GM04504 (cell line): ENCODE results near the gene MISP.

Experiments
- DNase-seq: peaks from one replicate; pipeline ENCODE4 v3.0.0-alpha.2; 2012; ENCODE audit warnings: low read depth

MISP gene

DNA sequence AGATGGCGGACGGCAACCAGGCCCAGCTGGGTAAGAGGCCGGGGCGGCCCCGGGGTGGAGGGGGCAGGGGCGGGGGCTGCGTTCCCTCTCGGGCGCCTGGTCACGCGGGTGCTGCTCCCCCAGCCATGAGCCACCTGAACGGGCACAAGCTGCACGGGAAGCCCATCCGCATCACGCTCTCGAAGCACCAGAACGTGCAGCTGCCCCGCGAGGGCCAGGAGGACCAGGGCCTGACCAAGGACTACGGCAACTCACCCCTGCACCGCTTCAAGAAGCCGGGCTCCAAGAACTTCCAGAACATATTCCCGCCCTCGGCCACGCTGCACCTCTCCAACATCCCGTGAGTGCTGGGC, 57.5 kb downstream of the MISP start:
- DNase-seq = no peak

- DNase-seq = no peak
Observed at GRCh38 chr19:810077-810855, 59.4 kb downstream of the MISP start.

GRCh38 chr19:810883-811489, 60.1 kb downstream of the MISP start:
- no peak for DNase-seq

DNA sequence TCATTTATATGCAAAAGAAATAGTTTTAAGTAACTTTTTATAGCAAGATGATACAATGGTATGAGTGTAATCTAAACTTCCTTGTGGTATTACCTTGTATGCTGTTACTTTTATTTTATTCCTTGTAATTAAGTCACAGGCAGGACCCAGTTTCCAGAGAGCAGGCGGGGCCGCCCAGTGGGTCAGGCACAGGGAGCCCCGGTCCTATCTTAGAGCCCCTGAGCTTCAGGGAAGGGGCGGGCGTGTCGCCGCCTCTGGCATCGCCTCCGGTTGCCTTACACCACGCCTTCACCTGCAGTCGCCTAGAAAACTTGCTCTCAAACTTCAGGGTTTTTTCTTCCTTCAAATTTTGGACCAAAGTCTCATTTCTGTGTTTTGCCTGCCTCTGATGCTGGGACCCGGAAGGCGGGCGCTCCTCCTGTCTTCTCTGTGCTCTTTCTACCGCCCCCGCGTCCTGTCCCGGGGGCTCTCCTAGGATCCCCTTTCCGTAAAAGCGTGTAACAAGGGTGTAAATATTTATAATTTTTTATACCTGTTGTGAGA, 60.7 kb downstream of the MISP start:
- DNase-seq = no peak

DNA sequence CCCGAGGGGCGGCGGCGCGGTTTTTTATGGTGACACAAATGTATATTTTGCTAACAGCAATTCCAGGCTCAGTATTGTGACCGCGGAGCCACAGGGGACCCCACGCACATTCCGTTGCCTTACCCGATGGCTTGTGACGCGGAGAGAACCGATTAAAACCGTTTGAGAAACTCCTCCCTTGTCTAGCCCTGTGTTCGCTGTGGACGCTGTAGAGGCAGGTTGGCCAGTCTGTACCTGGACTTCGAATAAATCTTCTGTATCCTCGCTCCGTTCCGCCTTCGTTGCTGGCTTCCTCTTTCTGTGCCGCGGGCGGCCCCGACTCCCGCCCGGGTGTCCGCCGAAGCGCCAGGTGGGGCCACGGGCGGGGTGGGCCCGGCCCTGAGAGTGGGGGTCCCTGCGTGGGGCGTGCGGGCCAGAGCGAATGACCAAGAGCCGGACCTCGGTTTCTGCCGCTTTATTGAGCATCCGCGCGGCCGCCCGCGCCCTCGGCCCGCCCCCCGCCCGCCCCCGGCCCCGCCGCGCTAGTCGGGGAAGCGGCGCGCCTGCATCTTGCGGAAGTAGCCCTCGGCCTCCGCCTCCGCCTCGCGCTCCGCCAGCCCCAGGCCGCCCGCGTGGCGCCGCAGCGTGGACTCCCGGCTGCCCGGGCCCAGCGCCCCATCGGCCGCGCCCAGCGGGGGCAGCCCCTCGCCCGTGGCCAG, 61.3 kb downstream of the MISP start:
- no peak for DNase-seq

GRCh38 chr19:812747-813218, 61.9 kb downstream of the MISP start:
- no peak for DNase-seq

DNA sequence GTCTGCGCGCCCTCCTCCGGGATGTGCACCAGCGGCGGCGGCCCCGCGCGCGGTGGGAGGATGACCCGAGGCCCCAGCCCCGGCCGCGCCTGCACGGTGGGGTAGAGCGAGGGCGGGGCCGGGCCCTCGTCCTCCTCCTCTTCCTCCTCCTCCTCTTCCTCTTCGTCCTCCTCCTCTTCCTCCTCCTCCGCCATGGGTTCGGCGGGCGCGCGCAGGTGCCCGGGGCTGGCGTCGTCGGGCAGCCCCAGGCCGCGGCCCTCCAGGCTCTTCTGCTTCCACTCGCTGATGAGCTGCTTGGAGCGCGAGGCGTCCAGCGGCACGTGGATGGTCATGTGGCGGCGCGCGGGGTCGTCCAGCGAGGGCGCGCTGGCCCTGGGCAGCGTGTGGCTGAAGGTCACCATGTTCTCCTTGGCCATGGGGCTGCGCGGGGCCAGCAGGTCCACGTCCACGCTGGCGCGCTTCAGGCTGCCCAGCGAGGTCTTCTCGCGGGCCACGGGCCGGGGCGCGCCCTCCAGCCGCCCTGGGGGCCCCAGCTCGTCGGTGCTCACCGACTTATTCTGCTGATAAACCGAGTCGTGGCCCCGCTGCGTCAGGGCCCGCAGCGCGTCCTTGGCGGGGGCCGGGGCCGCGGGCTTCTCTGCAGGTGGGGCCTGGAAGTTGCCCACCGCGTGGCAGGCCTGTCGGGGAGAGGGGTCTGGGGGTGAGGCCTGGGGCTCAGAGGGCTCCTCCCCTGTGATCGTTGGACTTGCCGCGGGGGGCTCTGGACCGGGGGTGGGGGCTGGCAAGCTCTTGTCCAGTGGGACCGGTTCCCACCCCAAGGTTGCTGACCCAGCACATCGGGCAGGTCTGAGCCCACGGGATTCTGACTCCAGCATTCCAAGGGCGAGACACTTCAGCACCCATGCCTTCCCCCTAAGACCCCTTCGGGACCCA, 62.6 kb downstream of the MISP start:
- no peak for DNase-seq
